HepG2 (cell line): ENCODE data around the gene KRTCAP2. TPM values are rescaled to one million over a fixed set of nuclear protein-coding genes. Genes with fewer than 3 reads are reported as not detected.

Experiments used
- ARID4A ChIP-seq: sonication (generic); formaldehyde crosslinking; IDR thresholded peaks from 2 replicates; pipeline ENCODE4 v1.5.0; 2020; ENCODE audit warnings: mild to moderate bottlenecking, missing genetic modification reagents, borderline replicate concordance
- CSRNP2 ChIP-seq: sonication (generic); formaldehyde crosslinking; conservative IDR thresholded peaks from 2 replicates; pipeline ENCODE4 v1.8.0; 2022; ENCODE audit warnings: low read depth, missing genetic modification reagents
- GFI1 ChIP-seq: sonication (generic); formaldehyde crosslinking; IDR thresholded peaks from 2 replicates; pipeline ENCODE4 v1.5.0; 2020; ENCODE audit warnings: missing genetic modification reagents, mild to moderate bottlenecking, borderline replicate concordance
- HDAC2 ChIP-seq: sonication (generic); formaldehyde crosslinking; IDR thresholded peaks from 2 replicates; pipeline ENCODE4 v1.4.0; 2020; ENCODE audit warnings: missing genetic modification reagents
- KDM6A ChIP-seq: IDR thresholded peaks from 2 replicates; pipeline ENCODE4 v1.6.1; 2016; ENCODE audit warnings: low read depth
- MAFG ChIP-seq: sonication (generic); formaldehyde crosslinking; IDR thresholded peaks from 2 replicates; pipeline ENCODE4 v1.5.1; 2020; ENCODE audit warnings: mild to moderate bottlenecking, missing genetic modification reagents
- NFE2 ChIP-seq: sonication (generic); formaldehyde crosslinking; IDR thresholded peaks from 2 replicates; pipeline ENCODE4 v1.4.0; 2020; ENCODE audit warnings: missing genetic modification reagents
- NKX3-1 ChIP-seq: sonication (generic); formaldehyde crosslinking; IDR thresholded peaks from 2 replicates; pipeline ENCODE4 v1.5.0; 2020; ENCODE audit warnings: missing genetic modification reagents
- TAF1 ChIP-seq: sonication (generic); formaldehyde crosslinking; IDR thresholded peaks from 2 replicates; pipeline ENCODE4 v1.4.0; 2020; ENCODE audit warnings: missing genetic modification reagents
- TBL1XR1 ChIP-seq: fragments of 150-350 bp; IDR thresholded peaks from 2 replicates; pipeline ENCODE4 v1.6.1; 2014; ENCODE audit warnings: borderline replicate concordance, low read length; ENCODE audit not compliant: partially characterized antibody
- ZBTB8A ChIP-seq: sonication (generic); formaldehyde crosslinking; IDR thresholded peaks from 2 replicates; pipeline ENCODE4 v1.4.0; 2020; ENCODE audit warnings: mild to moderate bottlenecking, low read depth, missing genetic modification reagents, borderline replicate concordance
- ZFP36L1 ChIP-seq: sonication (generic); formaldehyde crosslinking; IDR thresholded peaks from 2 replicates; pipeline ENCODE4 v1.8.0; 2022; ENCODE audit warnings: mild to moderate bottlenecking, missing genetic modification reagents, moderate library complexity
- ZNF382 ChIP-seq: sonication (generic); formaldehyde crosslinking; IDR thresholded peaks from 2 replicates; pipeline ENCODE4 v1.5.0; 2020; ENCODE audit warnings: missing genetic modification reagents, mild to moderate bottlenecking, borderline replicate concordance
- ZNF501 ChIP-seq: sonication (generic); formaldehyde crosslinking; IDR thresholded peaks from 2 replicates; pipeline ENCODE4 v1.5.1; 2020; ENCODE audit warnings: mild to moderate bottlenecking, moderate library complexity, missing genetic modification reagents
- ZNF549 ChIP-seq: sonication (generic); formaldehyde crosslinking; IDR thresholded peaks from 2 replicates; pipeline ENCODE4 v1.5.0; 2020; ENCODE audit warnings: missing genetic modification reagents
- polyA plus RNA-seq, 8 experiments: library from polyadenylated mRNA; depleted of rRNA in 3 of 8; stranded (reverse) in 7 of 8; unstranded in 1 of 8; fragments of >200 nt; fragmentation: Illumina TruSeq in 4 of 8; extraction: Trizol in 4 of 8; gene quantifications; 2 replicates each; pipeline versions ENCODE4 v1.2.1 to v1.2.3, GENCODE V29; 2011 to 2016; ENCODE audit warnings: low read depth in 4 of 8, missing spikeins in 1 of 8, mixed read lengths in 1 of 8; ENCODE audit not compliant: insufficient read depth in 1 of 8
- total RNA-seq, 5 experiments: library from RNA; depleted of rRNA; stranded (reverse); fragments of >200 nt; fragmentation: Illumina TruSeq; extraction: Trizol; gene quantifications; 2 replicates each; pipeline ENCODE4 v1.2.3, GENCODE V29; 2016; ENCODE audit warnings: low read depth in 1 of 5
- TF ChIP-seq, protein P1 (sequence below): sonication (generic); formaldehyde crosslinking; IDR thresholded peaks from 2 replicates; pipeline ENCODE4 v1.4.0; 2020; ENCODE audit warnings: low read depth, mild to moderate bottlenecking, missing genetic modification reagents
- TF ChIP-seq, protein P2 (sequence below): sonication (generic); formaldehyde crosslinking; IDR thresholded peaks from 2 replicates; pipeline ENCODE4 v1.5.1; 2020; ENCODE audit warnings: mild to moderate bottlenecking, missing genetic modification reagents, borderline replicate concordance

KRTCAP2 gene
- total and polyA plus RNA-seq, 2 of the 13 experiments (the other 11 are each of a cell fraction or from before 2014, with no cell fraction given) = 77.3 to 79.4 TPM

DNA sequence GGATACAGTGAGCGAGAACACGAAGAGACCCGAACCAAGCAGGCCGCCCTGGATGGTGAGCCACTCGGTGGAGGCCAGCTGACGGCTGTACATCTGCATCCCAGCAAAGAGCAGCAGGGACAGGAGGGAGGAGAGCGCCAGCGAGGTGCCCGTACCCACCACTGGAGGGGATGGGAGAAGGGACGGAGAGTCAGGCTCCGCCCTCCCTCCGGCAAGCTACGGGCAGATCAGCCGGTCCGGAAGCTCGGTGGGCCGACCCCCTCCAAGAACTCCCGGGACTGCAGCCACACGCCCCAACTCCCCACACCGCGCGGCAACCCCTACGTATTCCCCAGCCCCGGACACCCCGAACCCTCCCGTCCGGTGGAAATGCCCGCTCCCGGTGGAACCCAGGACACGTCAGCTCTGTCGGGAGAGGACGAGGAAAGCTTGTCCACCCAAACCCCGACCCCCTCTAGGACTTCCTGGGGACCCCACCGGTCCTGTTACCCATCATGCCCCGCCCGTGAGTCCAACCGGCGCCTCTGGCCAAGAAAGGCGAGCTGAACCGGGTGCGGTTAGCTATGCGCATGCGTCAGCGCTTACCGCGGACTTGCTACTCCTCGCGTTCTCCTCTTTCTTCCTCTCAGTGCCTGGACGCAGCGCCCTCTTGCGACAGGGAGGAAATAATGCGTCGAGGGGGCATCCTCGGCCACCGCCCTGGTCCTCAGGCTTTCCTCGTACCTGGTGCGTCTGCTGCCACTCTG, at the start of gene KRTCAP2 (continued):
- TF ChIP-seq CSRNP2 (CRISPR knock-in tag) (no peak), GFI1 (CRISPR knock-in tag) (no peak), NKX3-1 (CRISPR knock-in tag) (0 out of 2 replicates have a peak, but pooled peaks have one; percentile 52), NFE2 (CRISPR knock-in tag) (no peak), ZFP36L1 (peak; percentile 70; the same call in 1 of the 2 replicates), KDM6A (no peak), HDAC2 (CRISPR knock-in tag) (peak; percentile 84; the same call in 1 of the 2 replicates), ARID4A (CRISPR knock-in tag) (peak; percentile 85; the same call in 1 of the 2 replicates), ZBTB8A (CRISPR knock-in tag) (no peak), TAF1 (CRISPR knock-in tag) (peak; percentile 81), ZNF549 (CRISPR knock-in tag) (no peak), MAFG (CRISPR knock-in tag) (no peak), ZNF501 (CRISPR knock-in tag) (peak; percentile 91), TBL1XR1 (no peak), ZNF382 (no peak)
- TF ChIP-seq, protein P1, sequence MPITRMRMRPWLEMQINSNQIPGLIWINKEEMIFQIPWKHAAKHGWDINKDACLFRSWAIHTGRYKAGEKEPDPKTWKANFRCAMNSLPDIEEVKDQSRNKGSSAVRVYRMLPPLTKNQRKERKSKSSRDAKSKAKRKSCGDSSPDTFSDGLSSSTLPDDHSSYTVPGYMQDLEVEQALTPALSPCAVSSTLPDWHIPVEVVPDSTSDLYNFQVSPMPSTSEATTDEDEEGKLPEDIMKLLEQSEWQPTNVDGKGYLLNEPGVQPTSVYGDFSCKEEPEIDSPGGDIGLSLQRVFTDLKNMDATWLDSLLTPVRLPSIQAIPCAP (CRISPR knock-in tag) = no peak
- TF ChIP-seq, protein P2, sequence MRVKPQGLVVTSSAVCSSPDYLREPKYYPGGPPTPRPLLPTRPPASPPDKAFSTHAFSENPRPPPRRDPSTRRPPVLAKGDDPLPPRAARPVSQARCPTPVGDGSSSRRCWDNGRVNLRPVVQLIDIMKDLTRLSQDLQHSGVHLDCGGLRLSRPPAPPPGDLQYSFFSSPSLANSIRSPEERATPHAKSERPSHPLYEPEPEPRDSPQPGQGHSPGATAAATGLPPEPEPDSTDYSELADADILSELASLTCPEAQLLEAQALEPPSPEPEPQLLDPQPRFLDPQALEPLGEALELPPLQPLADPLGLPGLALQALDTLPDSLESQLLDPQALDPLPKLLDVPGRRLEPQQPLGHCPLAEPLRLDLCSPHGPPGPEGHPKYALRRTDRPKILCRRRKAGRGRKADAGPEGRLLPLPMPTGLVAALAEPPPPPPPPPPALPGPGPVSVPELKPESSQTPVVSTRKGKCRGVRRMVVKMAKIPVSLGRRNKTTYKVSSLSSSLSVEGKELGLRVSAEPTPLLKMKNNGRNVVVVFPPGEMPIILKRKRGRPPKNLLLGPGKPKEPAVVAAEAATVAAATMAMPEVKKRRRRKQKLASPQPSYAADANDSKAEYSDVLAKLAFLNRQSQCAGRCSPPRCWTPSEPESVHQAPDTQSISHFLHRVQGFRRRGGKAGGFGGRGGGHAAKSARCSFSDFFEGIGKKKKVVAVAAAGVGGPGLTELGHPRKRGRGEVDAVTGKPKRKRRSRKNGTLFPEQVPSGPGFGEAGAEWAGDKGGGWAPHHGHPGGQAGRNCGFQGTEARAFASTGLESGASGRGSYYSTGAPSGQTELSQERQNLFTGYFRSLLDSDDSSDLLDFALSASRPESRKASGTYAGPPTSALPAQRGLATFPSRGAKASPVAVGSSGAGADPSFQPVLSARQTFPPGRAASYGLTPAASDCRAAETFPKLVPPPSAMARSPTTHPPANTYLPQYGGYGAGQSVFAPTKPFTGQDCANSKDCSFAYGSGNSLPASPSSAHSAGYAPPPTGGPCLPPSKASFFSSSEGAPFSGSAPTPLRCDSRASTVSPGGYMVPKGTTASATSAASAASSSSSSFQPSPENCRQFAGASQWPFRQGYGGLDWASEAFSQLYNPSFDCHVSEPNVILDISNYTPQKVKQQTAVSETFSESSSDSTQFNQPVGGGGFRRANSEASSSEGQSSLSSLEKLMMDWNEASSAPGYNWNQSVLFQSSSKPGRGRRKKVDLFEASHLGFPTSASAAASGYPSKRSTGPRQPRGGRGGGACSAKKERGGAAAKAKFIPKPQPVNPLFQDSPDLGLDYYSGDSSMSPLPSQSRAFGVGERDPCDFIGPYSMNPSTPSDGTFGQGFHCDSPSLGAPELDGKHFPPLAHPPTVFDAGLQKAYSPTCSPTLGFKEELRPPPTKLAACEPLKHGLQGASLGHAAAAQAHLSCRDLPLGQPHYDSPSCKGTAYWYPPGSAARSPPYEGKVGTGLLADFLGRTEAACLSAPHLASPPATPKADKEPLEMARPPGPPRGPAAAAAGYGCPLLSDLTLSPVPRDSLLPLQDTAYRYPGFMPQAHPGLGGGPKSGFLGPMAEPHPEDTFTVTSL = no peak
